ENCODE results near the gene STARD6.
"Not testable (repeated sequence)": the region's sequence is repeated elsewhere in the genome, so short reads cannot be mapped to it uniquely, and the experiment has no call there.

STARD6 gene

DNA sequence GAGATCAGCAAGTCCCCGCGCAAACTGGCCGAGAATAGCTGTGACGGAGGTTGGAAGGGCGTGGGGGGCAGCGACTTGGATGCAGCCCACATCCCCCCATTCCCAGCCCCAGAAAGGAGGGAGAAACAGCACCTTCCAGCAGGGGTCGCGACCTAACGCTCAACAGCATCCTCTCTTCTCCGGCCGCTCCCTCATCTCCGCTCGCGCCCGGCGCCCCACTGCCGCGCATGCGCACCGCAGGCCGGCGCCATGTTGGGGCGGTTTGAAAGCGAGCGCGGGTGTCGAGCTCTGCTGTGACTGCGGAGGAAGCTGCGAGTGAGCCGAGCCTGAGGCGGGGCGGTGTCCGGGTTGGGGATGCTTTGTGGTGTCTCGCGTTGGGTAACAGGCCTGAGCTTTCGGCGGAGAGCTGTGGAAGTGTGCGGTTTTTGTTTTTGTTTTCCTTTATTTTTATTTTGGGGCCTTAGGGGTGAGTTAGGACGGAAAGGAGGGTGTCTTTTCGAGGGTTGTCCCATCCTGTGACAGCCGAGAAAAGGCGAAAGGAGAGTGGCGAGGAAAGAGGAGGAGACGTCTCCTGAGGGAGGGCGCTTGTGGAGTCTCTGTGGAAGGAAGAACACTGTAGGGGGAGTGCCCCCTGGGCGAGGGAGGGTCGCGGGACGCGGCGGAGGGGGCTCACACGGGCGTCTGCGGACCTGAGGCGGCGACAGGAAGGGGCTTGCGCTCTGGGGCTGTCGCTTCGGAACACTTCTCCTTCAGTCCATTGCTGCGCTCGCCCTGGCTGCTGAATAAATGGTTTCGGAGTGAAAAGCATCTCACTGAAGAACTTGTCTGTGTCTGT, at the start of gene STARD6, which contains the start of gene C18orf54:
TSS of gene STARD6 (minus strand) at position 199 of the 835 bp plus-strand sequence. CDS start 3,285 bp downstream, outside the sequence.
TSS of gene C18orf54 (plus strand) at position 247 of the 835 bp plus-strand sequence. CDS start 2,667 bp downstream, outside the sequence.
- DNase-seq = peak; percentile 1 to 92 (median 80)

DNA sequence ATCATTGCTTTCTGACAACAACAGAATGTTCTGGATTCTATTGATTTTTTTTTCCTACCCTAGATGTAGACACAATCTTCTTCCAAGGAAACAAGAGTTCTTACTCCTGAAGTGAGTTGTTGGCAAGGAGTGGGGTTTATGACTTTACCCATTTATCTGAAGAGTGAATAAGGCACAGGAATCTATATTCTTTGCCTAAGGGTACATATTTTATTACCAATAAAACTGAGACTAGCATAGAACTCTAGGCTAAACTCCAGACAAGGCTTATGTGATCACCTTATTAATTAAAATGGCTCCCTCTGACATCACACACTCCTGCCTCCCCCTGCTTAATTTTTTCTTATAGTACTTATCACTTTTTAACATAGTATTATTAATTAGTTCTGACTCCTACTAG, 47.6 kb upstream of the STARD6 start:
- DNase-seq = no peak

DNA sequence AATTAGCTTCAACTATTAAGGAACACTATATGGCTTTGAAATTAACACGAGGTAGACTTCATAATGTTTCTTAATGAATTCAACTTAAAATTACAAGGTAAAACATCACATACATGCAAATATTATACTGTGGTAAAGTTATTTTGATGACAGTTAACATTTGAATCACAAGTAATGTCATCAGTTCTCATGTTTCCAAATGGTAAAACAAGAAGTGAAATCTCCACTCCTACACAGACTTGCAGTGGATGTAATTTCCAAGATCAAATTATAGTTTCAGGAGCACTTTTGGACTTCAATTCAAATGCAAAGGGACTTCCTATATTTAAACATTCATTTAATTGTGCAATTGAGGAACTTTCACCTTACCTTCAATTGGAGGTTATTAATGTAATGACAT, 39.1 kb upstream of the STARD6 start:
- DNase-seq = no peak

GRCh38 chr18:54393648-54394294, 36.1 kb upstream of the STARD6 start:
- no peak for DNase-seq

DNA sequence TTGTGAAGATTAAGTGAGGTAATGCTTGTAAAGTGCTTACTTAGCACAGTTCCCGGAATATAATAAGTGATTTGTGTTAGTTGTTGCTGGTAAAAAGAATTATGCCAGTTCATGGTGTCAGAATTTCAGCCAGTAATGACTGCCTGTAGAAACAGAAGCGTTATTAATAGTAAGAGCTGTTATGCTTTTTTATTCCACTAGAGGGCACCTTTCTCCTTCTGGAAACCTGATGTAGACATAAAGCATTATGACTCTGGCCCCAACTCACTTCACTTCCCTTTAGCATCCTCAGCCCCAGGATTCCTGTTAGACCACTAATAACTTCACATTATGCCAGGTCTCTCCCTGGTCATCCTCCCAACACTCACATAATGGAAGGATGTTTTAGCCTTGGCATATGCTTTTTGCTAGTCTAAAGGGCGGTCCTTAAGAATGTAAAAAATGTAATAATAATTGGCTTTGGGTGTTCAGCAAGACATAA, 34.9 kb upstream of the STARD6 start:
- peak in 1 of 14 donors; percentile 8 for DNase-seq

DNA sequence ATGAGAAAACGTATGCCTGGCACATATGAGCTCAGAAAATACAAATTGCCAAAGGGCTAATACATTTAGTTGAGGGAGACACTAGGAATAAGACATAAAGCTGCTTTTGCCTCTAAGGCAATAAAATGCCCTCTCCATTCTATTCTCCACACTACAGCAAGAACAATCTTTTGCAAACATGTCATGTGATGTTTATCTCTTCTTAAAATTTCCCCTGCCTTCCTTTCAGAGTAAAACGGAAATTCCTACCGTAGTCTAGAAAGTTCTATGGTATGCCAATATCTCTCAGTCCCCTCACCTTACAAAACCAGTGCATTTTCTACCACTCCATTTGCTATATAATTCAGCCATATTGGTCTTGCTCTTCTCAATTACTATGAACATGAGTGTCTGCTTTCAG, 33.2 kb upstream of the STARD6 start:
- no peak for DNase-seq

DNA sequence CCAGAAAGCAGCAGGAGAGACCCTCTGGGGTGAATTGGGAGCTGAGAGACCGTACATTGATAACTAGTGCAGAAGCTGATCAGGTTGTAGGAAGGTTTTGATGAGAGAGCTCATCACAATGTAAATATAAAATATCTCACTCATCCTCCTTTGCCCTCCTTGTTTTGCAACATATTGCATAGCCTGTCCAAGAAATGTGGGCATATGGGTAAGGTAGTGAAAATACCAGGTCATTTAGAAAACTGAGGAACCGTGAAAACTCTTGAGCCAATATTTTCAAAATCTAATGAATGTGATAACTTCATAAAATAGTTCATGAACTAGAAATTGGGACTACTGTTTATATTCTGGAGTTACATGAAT, 31.5 kb upstream of the STARD6 start:
- DNase-seq = no peak

GRCh38 chr18:54388203-54389142, 30.8 kb upstream of the STARD6 start:
- DNase-seq = no peak

- no peak for DNase-seq
Measured at GRCh38 chr18:54387631-54388030, 30.0 kb upstream of the STARD6 start.

- DNase-seq = not testable (repeated sequence)
Measured at GRCh38 chr18:54386800-54387495, 29.3 kb upstream of the STARD6 start.

DNA sequence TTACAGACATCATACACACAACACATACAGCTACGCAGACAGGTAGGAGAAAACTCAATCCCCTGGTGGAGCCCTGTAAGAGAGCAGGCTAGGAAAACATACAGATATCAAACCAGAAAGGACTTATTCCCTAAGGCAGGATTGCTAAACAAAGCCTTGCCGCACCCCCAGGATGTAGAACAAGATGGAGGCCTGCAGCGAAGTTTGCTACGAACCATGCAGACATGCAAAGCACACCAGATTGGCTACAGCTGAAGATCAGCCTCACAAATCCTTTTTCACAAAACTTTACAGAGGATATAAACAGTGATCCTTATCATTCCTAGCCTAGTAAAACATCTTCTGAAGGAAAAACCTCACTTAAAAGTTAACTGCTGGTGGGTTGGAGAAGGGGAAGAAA, 28.4 kb upstream of the STARD6 start:
- no peak for DNase-seq

- no peak for DNase-seq
Measured at GRCh38 chr18:54382733-54383252, 25.1 kb upstream of the STARD6 start.

DNA sequence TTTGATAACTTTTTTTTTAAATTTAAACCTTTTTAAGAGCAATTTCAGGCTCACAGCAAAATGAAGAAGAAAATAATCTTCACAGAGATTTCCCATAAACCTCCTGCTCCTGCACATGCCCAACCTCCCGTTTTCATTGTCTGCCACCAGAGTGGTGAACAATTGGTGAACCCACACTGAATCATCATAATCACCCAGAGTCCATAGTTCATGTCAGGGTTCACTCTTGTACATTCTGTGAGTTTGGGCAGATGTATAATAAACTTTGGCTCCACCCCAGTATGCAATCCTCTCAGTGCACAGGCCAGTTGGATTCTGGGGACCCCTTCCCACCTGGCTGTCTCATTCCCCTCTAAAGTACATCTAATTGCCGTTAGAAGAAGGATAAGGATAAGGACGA, 24.4 kb upstream of the STARD6 start:
- no peak for DNase-seq

DNA sequence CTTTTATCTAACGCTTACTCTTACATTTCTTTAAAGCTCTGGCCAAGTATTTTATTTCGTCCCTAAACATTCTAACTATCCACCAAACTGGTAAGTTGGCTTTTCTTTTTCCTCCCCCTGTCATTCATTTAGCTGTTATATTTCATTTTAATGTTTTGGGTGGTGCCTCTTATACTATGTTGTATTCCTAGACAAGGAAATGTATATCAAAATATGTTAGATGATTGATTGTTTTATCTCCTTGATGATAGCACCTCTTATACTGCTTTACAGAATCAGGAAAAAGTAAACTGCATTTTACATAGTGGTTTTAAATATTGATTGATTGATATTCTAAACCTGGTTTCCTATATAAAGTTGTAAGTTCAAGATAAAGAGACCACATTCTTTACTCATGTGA, 24.0 kb upstream of the STARD6 start:
- DNase-seq = no peak

GRCh38 chr18:54378057-54378456, 20.4 kb upstream of the STARD6 start:
- DNase-seq = no peak

- no peak for DNase-seq
Measured at GRCh38 chr18:54360406-54360805, 2.7 kb upstream of the STARD6 start.

- DNase-seq = no peak
Measured at GRCh38 chr18:54359233-54359632, 1.6 kb upstream of the STARD6 start.

GRCh38 chr18:54358495-54359040, 910 bp upstream of the STARD6 start:
- peak in 2 of 14 donors; percentile 6 to 26 for DNase-seq

GRCh38 chr18:54357082-54357659, 487 bp downstream of the STARD6 start:
- peak in 4 of 14 donors; percentile 48 to 72 (median 66) for DNase-seq

- no peak for DNase-seq
Measured at GRCh38 chr18:54351186-54351585, 6.5 kb downstream of the STARD6 start.

DNA sequence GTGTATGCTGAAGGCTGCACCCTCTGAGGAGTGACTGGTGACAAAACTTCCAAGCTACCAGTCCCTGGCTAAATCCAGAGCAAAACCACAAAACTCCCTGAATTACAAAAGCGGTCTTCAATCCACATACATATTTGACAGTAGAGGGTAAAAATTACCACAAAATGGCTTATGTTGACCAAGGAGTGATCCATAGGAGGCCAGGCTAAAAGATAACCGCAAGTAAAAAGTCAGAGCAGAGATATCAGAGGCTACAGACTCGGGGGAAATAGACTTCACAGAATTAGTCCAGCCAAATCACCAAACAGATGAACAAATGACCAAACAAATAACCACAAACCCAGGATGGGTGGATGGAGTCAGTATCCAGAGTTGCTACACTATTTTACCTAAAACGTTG, 19.4 kb downstream of the STARD6 start:
- no peak for DNase-seq
